GM19328 (cell line): ENCODE results near the gene PAQR4.

Experiments used
- ATAC-seq: cut with Tn5 transposase; IDR thresholded peaks from one replicate; pipeline ENCODE4 v1.9.1; 2021; ENCODE audit warnings: mild to moderate bottlenecking, moderate library complexity; ENCODE audit not compliant: unreplicated experiment

The PAQR4 gene

GRCh38 chr16:3020604-3021448 lies 51.7 kb downstream of the PAQR4 start:
- ATAC-seq: no peak

GRCh38 chr16:3021449-3022207 lies 52.5 kb downstream of the PAQR4 start:
- no peak for ATAC-seq

GRCh38 chr16:3022208-3022683 lies 53.1 kb downstream of the PAQR4 start:
- ATAC-seq: no peak

GRCh38 chr16:3022684-3023414 lies 53.7 kb downstream of the PAQR4 start:
- no peak for ATAC-seq
